ENCODE results near the gene ZDHHC12. TPM values are rescaled to one million over a fixed set of nuclear protein-coding genes. Genes with fewer than 3 reads are reported as not detected.
A peak's percentile ranks its signal among the peaks of the same experiment; 100 is the strongest.

Gene ZDHHC12
- total and polyA plus RNA-seq, 10 of the 15 experiments (the other 5 are each of a cell fraction or from before 2014, with no cell fraction given) = 0.95 to 146 (median 49.9) TPM

DNA sequence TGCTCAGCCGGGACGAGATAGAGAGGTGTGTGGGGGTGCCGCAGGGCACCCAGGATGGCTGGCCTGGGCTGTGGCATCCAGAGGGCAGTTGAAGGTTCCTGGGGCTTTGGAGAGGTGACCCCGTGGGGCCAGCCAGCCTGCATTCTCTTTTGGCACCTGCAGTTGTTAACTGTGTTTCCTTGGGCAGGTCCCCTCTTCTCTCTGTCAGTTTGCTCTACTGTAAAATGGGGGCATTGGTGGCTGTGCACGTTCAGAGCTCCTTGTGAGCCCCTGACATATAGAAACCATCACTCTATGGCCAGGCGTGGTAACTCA is 8.5 kb downstream of the ZDHHC12 start (continued):
- TF ChIP-seq, protein P1, sequence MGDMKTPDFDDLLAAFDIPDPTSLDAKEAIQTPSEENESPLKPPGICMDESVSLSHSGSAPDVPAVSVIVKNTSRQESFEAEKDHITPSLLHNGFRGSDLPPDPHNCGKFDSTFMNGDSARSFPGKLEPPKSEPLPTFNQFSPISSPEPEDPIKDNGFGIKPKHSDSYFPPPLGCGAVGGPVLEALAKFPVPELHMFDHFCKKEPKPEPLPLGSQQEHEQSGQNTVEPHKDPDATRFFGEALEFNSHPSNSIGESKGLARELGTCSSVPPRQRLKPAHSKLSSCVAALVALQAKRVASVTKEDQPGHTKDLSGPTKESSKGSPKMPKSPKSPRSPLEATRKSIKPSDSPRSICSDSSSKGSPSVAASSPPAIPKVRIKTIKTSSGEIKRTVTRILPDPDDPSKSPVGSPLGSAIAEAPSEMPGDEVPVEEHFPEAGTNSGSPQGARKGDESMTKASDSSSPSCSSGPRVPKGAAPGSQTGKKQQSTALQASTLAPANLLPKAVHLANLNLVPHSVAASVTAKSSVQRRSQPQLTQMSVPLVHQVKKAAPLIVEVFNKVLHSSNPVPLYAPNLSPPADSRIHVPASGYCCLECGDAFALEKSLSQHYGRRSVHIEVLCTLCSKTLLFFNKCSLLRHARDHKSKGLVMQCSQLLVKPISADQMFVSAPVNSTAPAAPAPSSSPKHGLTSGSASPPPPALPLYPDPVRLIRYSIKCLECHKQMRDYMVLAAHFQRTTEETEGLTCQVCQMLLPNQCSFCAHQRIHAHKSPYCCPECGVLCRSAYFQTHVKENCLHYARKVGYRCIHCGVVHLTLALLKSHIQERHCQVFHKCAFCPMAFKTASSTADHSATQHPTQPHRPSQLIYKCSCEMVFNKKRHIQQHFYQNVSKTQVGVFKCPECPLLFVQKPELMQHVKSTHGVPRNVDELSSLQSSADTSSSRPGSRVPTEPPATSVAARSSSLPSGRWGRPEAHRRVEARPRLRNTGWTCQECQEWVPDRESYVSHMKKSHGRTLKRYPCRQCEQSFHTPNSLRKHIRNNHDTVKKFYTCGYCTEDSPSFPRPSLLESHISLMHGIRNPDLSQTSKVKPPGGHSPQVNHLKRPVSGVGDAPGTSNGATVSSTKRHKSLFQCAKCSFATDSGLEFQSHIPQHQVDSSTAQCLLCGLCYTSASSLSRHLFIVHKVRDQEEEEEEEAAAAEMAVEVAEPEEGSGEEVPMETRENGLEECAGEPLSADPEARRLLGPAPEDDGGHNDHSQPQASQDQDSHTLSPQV (IDR thresholded peaks at IDR 0.05) = no peak
- no peak for TF ChIP-seq POLR2AphosphoS5 (IDR thresholded peaks at IDR 0.05; ENCODE audit: low read length)

DNA sequence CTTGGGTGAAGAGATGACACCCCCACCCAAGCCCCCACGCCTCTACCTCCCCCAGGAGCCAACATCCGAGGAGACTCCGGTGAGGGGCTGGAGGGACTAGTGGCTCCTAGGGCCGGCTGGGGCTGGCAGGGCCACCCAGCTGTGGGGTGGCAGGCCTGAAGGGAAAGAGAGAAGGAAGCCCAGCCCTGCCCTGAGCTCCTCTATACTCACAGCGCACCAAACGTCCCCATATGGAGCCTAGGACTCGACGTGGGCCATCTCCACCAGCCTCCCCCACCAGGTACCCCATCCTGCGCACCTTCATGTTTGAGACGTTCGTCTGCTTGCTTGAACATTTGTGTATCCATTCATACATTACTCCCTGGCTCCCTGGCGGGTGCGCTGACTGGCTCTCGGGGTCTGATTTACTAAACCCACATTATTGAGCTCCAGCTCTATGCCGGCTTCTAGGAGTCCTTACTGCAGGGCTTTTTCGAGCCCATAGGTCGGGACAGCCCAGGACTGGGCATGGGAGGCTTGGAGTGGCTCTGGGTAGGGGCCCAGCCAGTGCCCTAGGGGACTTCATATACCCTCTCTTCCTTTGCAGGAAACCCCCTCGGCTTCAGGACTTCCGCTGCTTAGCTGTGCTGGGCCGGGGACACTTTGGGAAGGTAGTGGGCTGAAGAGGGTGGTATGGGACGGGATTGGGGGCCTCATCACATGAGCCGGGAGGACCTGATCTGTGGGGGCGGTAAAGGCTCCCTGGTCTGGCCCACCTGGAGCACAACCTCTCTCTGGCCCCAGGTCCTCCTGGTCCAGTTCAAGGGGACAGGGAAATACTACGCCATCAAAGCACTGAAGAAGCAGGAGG is 9.1 kb downstream of the ZDHHC12 start:
- no peak for DNase-seq (ENCODE audit: low read depth, low spot score)
- ChIA-PET RAD21 (ENCODE audit: unreplicated experiment) (no interaction called here), SMC1A (ENCODE audit: uncharacterized antibody, unreplicated experiment) (no interaction called here), CTCF (interaction anchor here (1.0 kb wide), 1 partner anchor 13 kb away, joined by 3 read pairs; the partner anchor contains the start of gene PKN3), POLR2A (no interaction called here)
- H3K9me3 ChIP-seq (replicated peaks; ENCODE audit: control insufficient read depth, insufficient read depth, low read length) = no peaks in the 10 kb centered on the region
- intact Hi-C loops (cut with micrococcal nuclease; ENCODE audit: unreplicated experiment) (no loop called here), in situ Hi-C loops (cut with MboI) (no loop called here)
- H3K9ac ChIP-seq (ENCODE audit: control insufficient read depth, insufficient read depth, low read length) = no peak overlapping the region
- 68% methylated on average over 24 of the region's 24 CpGs for whole genome bisulfite sequencing (ENCODE audit: insufficient coverage, insufficient replicate concordance, low lambda C conversion rate, missing lambda C conversion rate)
- FAIRE-seq = no peak
- no peaks in the 10 kb centered on the region for H4K20me1 ChIP-seq (ENCODE audit: control insufficient read depth, insufficient read depth)
- H3K36me3 ChIP-seq (ENCODE audit: control insufficient read depth in 2 of 2, insufficient read depth in 2 of 2, low read length in 1 of 2) = no peaks in the 10 kb centered on the region
- ATAC-seq = no peak
- TF ChIP-seq POLR2A (IDR thresholded peaks at IDR 0.05; ENCODE audit: low read depth, low read length) = peak; percentile 15; the same call in 1 of the 2 replicates
- no peak for TF ChIP-seq ZNF217 (IDR thresholded peaks at IDR 0.05)
- TF ChIP-seq CBX5 (IDR thresholded peaks at IDR 0.05; ENCODE audit: low read depth) = no peak
- TF ChIP-seq KLF5 (IDR thresholded peaks at IDR 0.05; ENCODE audit: partially characterized antibody) = no peak
- H3K27me3 ChIP-seq (replicated peaks in 1 of 2; ENCODE audit: control insufficient read depth in 2 of 2, insufficient read depth in 2 of 2, low read length in 1 of 2) = no peaks in the 10 kb centered on the region
- H3K4me1 ChIP-seq (ENCODE audit: control insufficient read depth, insufficient read depth, low read length) = no peaks in the 10 kb centered on the region
- no peak overlapping the region for H3K27ac ChIP-seq (ENCODE audit: control insufficient read depth, insufficient read depth)
- no TSS peak for BruUV-seq (replicated peaks)
- H3K4me2 ChIP-seq (ENCODE audit: control insufficient read depth, insufficient read depth) = no peak overlapping the region
- H2AFZ ChIP-seq (ENCODE audit: control insufficient read depth, low read depth, low read length) = no peak overlapping the region
- no peak overlapping the region for H3K4me3 ChIP-seq
- H3K79me2 ChIP-seq (ENCODE audit: control insufficient read depth, insufficient read depth, low read length) = no peaks in the 10 kb centered on the region
